ENCODE results near the gene MGA. TPM values are rescaled to one million over a fixed set of nuclear protein-coding genes. Genes with fewer than 3 reads are reported as not detected.

Gene MGA
- total and polyA plus RNA-seq, 2 of the 8 experiments (the other 6 are each of a cell fraction or from before 2014, with no cell fraction given): 7.6 to 53.2 TPM

DNA sequence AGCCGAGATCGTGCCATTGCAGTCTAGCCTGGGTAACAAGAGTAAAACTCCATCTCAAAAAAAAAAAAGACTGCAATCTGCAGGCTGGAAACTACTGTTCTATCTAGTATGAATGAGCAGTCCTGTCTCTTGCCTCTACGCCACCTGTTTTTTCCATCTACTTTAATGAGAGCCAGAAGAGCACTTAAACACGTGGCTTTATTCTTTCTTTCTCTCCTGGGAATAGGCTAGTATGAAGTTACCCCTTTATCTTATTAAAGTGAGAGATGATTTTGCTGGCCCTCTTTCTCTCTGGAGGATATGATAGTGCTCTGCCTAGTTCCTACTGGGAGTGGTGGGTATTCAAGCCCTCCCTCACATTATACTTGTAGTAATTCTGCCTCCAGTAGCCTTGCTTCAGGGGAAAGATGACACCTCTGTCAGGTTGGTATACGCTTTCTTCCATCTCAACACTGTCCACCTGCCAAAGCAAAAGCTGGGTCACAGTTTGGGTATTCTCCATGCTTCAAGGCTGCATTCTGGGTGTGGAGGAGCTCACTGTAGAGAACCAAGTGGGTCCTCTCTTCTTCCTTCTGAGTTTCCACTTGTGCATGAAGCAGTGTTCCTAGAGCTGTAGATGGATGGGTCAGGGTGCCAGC lies 131.9 kb downstream of the MGA start:
- ChIA-PET CTCF (ENCODE audit: partially characterized antibody) (interaction anchor here (0.7 to 6.1 kb wide), 6 partner anchors 14 to 26 kb away, joined by 3 to 60 read pairs (median 7); partner anchors contain the start of gene MAPKBP1), POLR2A (ENCODE audit: partially characterized antibody) (interaction anchor here (0.8 to 5.1 kb wide), 2 partner anchors 11 to 18 kb away, joined by 3 to 24 read pairs; partner anchors contain the start of gene MAPKBP1)
- FAIRE-seq: no peak
- Histone ChIP-seq H2AK5ac (ENCODE audit: low read depth, low read length) (no peak overlapping the region), H3K4me2 (ENCODE audit: insufficient read depth in 1 of 2, low read depth in 2 of 2, low read length in 2 of 2) (no peak overlapping the region), H2BK15ac (ENCODE audit: low read length) (no peak overlapping the region), H3K79me2 (ENCODE audit: control insufficient read depth in 1 of 2, insufficient read depth in 2 of 2, low read length in 2 of 2) (no peaks in the 10 kb centered on the region; a peak in 1 of 4 replicates), H2BK120ac (replicated peaks; ENCODE audit: low read depth, low read length) (no peak overlapping the region), H2BK12ac (ENCODE audit: low read depth, low read length) (peak overlapping the region; percentile 27; the same call in 1 of the 2 replicates), H3K23ac (ENCODE audit: insufficient read length) (no peak overlapping the region), H3K14ac (ENCODE audit: insufficient read length) (no peak overlapping the region), H3K18ac (ENCODE audit: extremely low read depth, low read length) (no peak overlapping the region), H3K4me3 (ENCODE audit: extremely low read depth in 1 of 4, insufficient read depth in 2 of 4, low read depth in 3 of 4, low read length in 4 of 4) (no peak overlapping the region), H3K56ac (replicated peaks; ENCODE audit: insufficient read length, low read depth, low read length) (no peak overlapping the region), H4K5ac (ENCODE audit: insufficient read length, low read depth, low read length) (no peak overlapping the region), H3K27ac (ENCODE audit: low read depth, low read length) (no peak overlapping the region), H3K23me2 (ENCODE audit: low read depth, low read length) (no peaks in the 10 kb centered on the region), H3K79me1 (ENCODE audit: low read depth, low read length) (no peaks in the 10 kb centered on the region), H3K27me3 (replicated peaks in 1 of 4; ENCODE audit: control insufficient read depth in 3 of 4, extremely low read depth in 1 of 4, insufficient read depth in 3 of 4, low read length in 3 of 4) (no peaks in the 10 kb centered on the region), H3K36me3 (ENCODE audit: control insufficient read depth in 2 of 4, insufficient read depth in 4 of 4, low read length in 3 of 4) (no peaks in the 10 kb centered on the region), H2AFZ (ENCODE audit: low read length) (no peak overlapping the region), H4K8ac (ENCODE audit: extremely low read depth, insufficient read depth, low read length) (no peak overlapping the region), H2BK20ac (ENCODE audit: low read length) (no peak overlapping the region), H4K20me1 (replicated peaks in 1 of 2; ENCODE audit: control insufficient read depth in 1 of 2, insufficient read depth in 2 of 2, low read length in 2 of 2) (no peaks in the 10 kb centered on the region), H2BK5ac (ENCODE audit: low read depth, low read length) (no peak overlapping the region), H3K9me3 (ENCODE audit: insufficient read depth in 2 of 2, low read depth in 1 of 2, low read length in 1 of 2) (no peaks in the 10 kb centered on the region), H3K4ac (replicated peaks; ENCODE audit: insufficient read length, low read depth, low read length) (no peak overlapping the region), H3K9ac (replicated peaks in 1 of 4; ENCODE audit: extremely low read depth in 1 of 4, low read depth in 3 of 4, low read length in 3 of 4) (no peak overlapping the region), H3K4me1 (replicated peaks in 1 of 4; ENCODE audit: control insufficient read depth in 3 of 4, insufficient read depth in 4 of 4, low read length in 3 of 4) (peaks cover 6 to 19% (median 13%) of the 10 kb centered on the region in 4 experiments; a peak in 6 of 7 replicates), H4K91ac (replicated peaks; ENCODE audit: insufficient read length, low read length) (no peak overlapping the region)
- WGBS, 2 experiments (ENCODE audit: extremely low coverage in 1 of 2, insufficient coverage in 1 of 2, insufficient read length in 1 of 2, insufficient replicate concordance in 2 of 2, low coverage in 1 of 2, low lambda C conversion rate in 2 of 2, missing lambda C conversion rate in 1 of 2): 91% methylated on average over 5 of the region's 5 CpGs; no CpG with 5 or more reads in 1 of the 2 experiments
- DNase-seq (ENCODE audit: low read depth in 1 of 2, low spot score in 2 of 2): no peak
- no peak for TF ChIP-seq EGR1 (IDR thresholded peaks at IDR 0.05; ENCODE audit: borderline replicate concordance, low read depth, low read length)
- TF ChIP-seq POLR2A (IDR thresholded peaks at IDR 0.05; ENCODE audit: control extremely low read depth in 1 of 2, low read depth in 2 of 2, low read length in 2 of 2): no peak
- TF ChIP-seq JUN (IDR thresholded peaks at IDR 0.05; ENCODE audit: low read depth, low read length): no peak
- no peak for TF ChIP-seq BRCA1 (IDR thresholded peaks at IDR 0.05; ENCODE audit: low read depth, low read length)
- no peak for TF ChIP-seq TEAD4 (IDR thresholded peaks at IDR 0.05; ENCODE audit: low read depth, low read length)

Measured in H1 (cell line).